Measurements from ENCODE around the gene TCL1A. TPM values are rescaled to one million over a fixed set of nuclear protein-coding genes. Genes with fewer than 3 reads are reported as not detected.

TCL1A gene
- total RNA-seq, 1 donor from 2014 or later = 0.31 TPM

DNA sequence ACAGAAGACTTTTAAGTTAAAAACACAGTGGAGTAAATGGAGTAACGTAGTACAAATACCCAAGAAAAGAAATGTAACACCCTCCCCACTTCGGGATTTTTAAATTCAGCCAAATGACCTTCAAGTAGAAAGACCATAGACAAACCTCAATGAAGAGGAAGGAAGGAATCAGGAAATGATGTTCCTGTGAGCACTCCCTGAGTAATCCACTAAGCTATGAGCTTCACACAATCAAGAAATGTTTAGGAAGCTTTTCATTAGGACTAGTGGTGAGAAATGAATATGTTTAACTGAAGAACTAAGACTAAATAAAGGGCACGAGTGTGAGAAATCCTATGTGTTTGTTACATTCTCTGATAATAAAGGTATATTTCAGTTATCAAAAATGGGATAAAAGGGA, 10.1 kb downstream of the TCL1A start:
- no peak for DNase-seq

DNA sequence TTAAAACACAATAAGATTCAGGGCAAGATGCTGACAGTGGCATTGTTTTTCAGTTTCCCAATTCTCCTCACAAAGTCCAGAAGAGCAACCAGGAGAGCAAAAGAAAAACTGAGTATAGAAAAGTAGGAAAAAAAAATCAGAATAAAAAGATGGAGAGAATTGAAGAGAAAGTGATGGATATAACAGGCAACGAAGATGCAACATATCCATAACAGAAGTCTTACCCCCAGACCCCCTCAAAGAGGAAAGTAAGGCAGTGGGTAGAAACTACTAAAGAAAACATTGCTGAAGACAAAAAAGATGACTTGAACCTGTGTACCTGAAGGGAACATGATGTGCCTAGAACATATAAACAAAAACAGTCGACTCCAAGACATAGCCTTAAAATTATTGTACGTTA, 10.6 kb downstream of the TCL1A start:
- no peak for DNase-seq

DNA sequence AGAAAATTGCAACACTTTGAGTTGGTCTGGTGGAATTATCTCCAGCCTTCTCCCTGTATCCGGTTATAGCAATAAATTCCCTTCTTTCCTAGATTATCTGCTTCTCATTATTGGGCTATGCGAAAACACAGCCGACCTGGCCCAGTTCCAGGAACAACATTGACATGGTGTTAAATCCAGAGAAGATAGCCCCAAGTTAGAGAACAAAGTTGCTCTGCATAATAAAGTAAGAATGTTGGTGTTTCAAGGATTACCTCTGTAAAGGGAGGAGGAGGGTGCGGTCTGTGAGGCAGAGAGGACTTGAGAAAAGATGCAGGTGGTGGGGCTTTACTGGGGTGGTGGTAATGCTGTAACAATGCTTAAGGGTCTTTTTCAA, 12.1 kb downstream of the TCL1A start:
- no peak for DNase-seq

DNA sequence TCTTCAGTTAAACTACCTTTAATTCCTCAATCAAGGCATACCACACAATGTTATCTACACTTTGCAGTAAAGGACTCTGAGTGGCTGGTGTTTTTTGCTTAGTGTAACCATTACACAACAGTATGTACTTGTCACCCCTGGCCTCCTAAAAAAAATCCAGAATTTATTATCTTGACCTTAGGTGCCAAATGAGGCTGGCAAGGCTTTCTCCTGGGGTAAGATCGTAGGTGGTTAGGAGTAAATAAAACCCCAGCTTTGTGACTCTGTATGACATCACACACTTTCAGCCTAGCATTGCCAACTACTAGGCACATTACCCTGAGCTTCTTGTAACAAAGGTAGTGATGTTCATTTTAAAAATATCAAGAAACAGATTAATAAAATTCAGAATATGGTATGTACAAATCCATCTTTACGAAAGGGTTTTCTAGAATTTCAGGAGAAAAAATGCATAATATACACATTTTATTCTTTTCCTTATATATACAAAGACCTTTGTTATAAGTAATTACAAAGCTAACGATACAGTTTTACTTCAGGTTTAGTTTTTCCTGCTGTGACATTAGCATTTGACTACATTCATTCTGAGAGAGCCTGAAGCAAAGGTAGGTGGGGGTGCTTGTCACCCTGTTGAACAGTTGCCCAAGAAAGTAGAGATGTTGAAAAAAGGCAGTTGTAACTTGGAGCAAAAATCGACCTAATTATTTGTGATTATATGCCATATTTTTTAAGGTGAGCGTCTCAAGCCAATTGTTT, 13.5 kb downstream of the TCL1A start:
- DNase-seq = no peak

GRCh38 chr14:95699412-95699811, 14.5 kb downstream of the TCL1A start:
- no peak for DNase-seq

DNA sequence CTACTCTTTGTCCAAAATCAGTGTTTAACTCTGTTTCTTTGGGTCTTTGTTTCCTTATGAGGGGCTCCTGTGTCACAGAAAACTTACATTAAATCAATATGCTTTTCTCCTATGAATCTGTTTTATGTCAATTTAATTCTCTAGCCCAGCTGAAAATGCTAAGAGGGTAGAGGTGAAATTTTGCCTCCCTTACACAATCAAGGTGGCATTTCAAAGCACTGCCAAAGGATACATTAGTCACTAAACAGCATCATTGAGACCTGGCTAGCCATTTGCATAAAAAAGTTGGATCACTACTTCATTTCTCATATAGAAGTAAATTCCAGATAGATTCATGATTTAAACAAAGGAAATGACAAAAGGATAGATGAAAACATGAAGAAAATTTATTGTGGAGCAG, 15.6 kb downstream of the TCL1A start:
- DNase-seq = no peak

GRCh38 chr14:95697764-95698163, 16.2 kb downstream of the TCL1A start:
- no peak for DNase-seq

- DNase-seq = no peak
Measured at GRCh38 chr14:95696741-95697140, 17.2 kb downstream of the TCL1A start.

- DNase-seq = no peak
Measured at GRCh38 chr14:95695913-95696312, 18.0 kb downstream of the TCL1A start.

- no peak for DNase-seq
Measured at GRCh38 chr14:95695051-95695450, 18.9 kb downstream of the TCL1A start.

DNA sequence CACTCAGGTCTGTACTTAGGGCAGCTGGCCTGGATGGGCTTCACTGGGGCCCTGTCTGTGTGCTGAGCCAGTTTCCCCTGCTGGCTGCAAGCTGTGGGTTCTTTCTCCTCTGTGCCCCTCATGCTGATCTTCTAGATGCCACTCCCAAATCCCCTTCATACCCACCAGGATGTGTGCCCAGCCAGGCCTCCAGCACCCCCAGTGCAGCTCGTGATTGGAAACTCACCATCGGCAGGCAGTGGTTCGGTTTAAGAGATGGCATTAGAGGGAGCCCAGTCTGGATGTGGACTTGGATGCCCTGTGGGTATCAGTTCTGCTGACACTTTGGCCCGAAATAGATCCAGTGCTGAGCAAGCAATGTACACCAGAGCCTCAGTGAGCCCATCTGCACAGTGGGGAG, 21.8 kb downstream of the TCL1A start:
- no peak for DNase-seq

DNA sequence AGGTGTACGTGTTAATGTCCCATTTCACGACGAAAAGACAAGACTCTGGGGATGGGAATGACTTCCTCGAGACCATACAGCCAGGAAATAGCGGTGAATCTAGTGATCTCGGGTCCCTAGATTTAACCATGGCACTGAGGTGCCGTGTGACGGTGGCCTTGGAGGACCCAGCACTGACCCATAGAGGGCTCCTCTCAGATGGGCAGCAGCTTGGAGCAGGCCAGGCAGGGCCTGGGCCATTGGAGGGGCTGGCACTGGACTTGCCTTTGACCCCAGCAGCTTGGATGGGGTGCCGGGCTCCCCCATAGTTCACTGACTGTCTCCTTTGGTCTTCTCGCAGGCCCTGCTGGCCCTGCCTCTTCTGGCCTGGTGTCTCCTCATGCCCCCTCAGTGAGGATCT, 22.3 kb downstream of the TCL1A start:
- DNase-seq = no peak

GRCh38 chr14:95690815-95691214, 23.1 kb downstream of the TCL1A start:
- DNase-seq = no peak

DNA sequence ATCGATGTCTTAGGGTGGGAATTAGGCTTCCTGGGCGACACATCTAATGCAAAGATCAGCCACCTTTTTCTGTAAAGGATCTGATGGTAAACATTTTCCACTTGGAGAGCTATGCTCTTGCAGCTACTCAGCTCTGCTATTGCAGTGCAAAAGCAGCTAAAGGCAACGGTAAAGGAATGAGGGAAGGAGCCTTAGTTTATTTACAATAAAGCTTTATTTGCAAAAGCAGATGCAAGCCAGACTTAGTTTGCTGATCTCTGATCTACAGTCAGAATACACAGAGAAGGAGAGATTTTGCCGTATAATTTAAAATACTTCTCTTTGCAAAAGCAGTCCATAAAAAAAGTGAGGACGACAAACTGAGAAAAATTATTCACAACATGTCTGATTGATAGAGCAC, 24.5 kb downstream of the TCL1A start:
- DNase-seq = no peak

- no peak for DNase-seq
Measured at GRCh38 chr14:95686935-95687334, 27.0 kb downstream of the TCL1A start.

GRCh38 chr14:95685978-95686922, 27.7 kb downstream of the TCL1A start, which contains the start of gene TCL1B:
TSS of gene TCL1B (plus strand) at chr14:95686426. CDS start at chr14:95686468, 42 bp downstream.
- DNase-seq = no peak

DNA sequence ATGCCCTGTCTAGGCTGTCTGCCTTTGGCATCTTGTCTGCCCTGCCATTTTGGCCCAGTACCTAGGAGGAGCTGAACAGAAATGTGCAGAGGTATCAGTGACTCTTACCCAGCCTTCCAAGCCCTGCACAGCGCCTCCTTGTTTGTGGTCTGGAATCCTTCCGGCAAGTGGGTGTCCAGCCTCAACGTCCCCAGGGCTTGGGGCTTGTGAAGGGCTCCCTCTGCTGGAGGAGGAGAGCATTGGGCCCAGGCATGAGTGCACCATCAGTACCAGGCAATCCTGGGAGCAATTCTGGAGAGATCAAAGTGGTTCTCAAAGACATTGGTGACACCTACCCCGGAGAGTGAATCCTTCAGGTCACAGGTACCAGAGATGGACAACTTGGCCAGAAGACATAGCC, 30.1 kb downstream of the TCL1A start:
- no peak for DNase-seq

DNA sequence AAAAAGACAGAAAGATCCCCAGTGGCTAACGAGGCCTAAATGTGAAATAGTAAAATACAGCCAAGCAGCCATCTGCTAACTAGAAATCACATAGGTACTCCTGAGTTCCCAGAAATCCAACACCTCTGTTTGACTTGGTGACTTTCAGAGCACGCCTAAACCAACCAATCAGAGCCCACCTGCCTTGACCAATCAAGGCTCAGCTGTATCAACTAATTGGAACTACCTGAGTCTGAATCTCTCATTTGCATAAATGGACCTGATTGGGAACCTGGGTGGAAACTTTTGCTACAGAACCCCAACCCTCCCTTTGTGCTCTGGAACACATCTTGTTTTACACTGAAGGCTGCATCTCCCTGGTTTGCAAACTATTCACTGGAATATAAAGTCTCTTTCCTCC, 32.8 kb downstream of the TCL1A start:
- no peak for DNase-seq

- DNase-seq = no peak
Measured at GRCh38 chr14:95679998-95680735, 33.8 kb downstream of the TCL1A start.

DNA sequence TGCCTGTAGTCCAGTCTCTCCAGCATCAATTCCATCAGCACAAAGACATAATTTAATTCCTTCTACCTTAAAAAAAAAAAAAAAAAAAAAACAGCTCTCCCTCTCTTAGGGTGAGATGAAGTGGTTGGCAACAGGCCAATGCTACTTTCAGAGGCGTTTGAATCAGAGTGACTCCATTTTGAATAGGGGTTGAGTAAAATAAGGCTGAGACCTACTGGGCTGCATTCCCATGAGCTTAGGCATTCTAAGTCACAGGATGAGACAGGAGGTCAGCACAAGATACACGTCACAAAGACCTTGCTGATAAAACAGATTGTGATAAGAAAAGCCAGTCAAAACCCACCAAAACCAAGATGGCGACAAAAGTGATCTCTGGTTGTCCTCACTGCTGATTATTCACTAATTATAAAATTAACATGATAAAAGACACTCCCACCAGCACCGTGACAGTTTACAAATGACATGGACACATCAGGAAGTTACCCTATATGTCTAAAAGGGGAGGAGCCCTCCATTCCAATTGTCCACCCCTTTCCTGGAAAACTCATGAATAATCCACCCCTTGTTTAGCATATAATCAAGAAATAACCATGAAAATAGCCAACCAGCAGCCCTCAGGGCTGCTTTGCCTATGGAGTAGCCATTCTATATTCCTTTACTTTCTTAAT, 34.6 kb downstream of the TCL1A start:
- no peak for DNase-seq

DNA sequence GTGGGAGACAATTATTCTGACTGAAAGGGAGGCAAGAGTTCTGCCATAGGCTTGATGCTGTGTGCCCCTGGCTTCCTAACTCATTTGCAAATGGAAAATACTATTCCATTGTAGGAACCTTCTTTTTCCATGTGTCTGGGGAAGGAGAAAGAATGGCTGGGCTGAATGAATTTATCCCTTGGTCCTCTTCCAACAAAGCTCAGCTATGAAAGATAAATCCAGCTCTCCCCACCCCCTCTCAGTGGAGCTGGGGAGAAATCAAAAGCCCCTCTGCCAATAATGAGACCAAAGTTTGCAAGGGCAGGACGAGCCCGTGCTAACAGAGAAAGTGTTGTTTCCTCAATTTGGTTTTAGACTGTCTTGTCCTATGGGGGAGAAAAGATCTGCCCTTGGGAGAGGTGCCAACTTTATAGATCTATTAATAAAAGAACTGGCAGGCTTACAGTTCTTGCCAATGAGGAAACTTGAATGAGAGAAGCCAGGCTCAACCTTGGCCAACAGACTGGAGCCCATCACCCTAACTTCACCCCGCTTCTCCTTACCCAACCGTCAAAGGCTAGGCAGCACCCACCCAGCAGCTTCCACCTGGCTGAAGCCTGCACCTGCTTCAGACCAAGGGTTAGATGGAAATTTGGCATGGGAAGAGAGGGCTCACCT, 36.6 kb downstream of the TCL1A start:
- DNase-seq = no peak

DNA sequence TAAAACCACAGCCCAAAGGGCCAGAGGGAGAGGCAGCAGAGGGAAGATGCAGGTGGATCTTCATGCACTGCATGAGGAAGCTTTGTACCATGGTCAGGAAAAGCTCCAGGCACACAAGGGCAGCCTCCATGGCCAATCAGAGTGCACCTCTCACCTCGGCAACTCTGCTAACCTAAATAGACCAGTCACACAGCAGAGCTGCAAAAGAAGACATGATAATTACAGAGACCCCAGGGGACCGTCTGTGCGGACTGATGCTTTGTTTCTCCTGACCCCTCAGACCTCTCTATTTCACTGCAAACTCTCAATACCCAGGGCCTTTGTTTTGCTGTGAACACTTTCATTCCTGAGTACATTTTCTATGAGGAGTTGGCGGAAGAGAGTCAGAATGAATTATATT, 38.4 kb downstream of the TCL1A start:
- DNase-seq = no peak

Measured in occipital lobe (tissue), 2 donors.